Heart left ventricle (tissue), 13 donors: ENCODE measurements around the gene KCNJ16.

Source experiments
- CTCF ChIP-seq, 12 donors: fragments of 200-600 bp; sonication (generic) in 4 of 12; IDR thresholded peaks; one replicate each; pipeline versions ENCODE4 v1.5.0 to v1.8.0; 2018 to 2022; ENCODE audit warnings: antibody characterized with exemption in 12 of 12, mild to moderate bottlenecking in 5 of 12
- POLR2A ChIP-seq, 2 donors: fragments of 450-650 bp; IDR thresholded peaks; one replicate each; pipeline ENCODE4 v1.6.1; 2017; ENCODE audit warnings: antibody characterized with exemption in 2 of 2, mild to moderate bottlenecking in 2 of 2, moderate library complexity in 2 of 2
- donor health status: ischemic (EF 13 %, LVEDD 7.1; RV severe dilation, severe dysfunction).
- donor health status: DM: no; HTN: yes; CAD: no.
- donor health status: DM: no; HTN: no; CAD: no.
- donor health status: ischemic (EF 25% LVEDD 6.9; RV normal size, moderate dysfunction).
- donor health status: ischemic (EF 25% LVEDD 5.7; RV mildly dilated, moderate dysfunction).
- donor health status: ischemic (EF 35%, LVEDD 5.7; RV mildly dilated, moderate dysfunction).
- donor health status: nonischemic (EF 11% LVEDD 7.7; RV severe dilation, severe dysfunction).
- donor health status: DM: yes; HTN: yes; CAD: no.
- donor health status: PGD.
- donor health status: ischemic (EF 29% LVEDD 5.4; RV normal size, mild dysfunction).
- donor health status: nonischemic (EF 23%, LVEDD 6.1; RV moderate dilation, normal function).

DNA sequence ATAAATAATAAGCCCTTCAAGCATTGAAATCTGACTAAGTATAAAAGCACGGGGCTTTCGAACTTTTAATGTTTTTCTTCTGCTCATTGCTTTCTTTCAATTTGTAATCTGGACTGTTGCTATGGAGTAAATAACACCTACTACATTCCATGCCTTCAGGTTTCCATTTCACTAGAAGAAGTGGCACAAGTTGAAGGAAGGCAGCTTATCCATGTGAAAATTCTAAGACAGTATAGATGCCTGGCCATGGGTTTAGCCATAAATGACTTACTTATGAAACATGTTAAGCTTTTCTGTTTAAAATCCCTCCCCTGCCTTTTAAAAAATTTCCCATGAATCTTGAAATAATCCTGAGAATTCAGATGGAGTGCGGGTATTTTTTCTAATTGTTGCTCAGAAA, 30.6 kb downstream of the KCNJ16 start:
- TF ChIP-seq CTCF (IDR thresholded peaks at IDR 0.05) (no peak), POLR2A (IDR thresholded peaks at IDR 0.05) (no peak)
